SW480 (cell line): ENCODE measurements around the gene PSMA5.
"Not testable (repeated sequence)": the region's sequence is repeated elsewhere in the genome, so short reads cannot be mapped to it uniquely, and the experiment has no call there.

Experiments
- DNase-seq: peaks from one replicate; pipeline ENCODE4 v3.0.0-alpha.2; 2016; ENCODE audit warnings: low spot score

The PSMA5 gene

GRCh38 chr1:109432336-109432735 lies 6.1 kb upstream of the PSMA5 start:
- DNase-seq, result no peak

GRCh38 chr1:109427171-109427467 lies 871 bp upstream of the PSMA5 start:
- no peak for DNase-seq

GRCh38 chr1:109425391-109426280 lies 612 bp downstream of the PSMA5 start:
- peak; percentile 81 for DNase-seq

- no peak for DNase-seq
These were observed 2.8 kb downstream of the PSMA5 start for GRCh38 chr1:109423498-109423897.

- no peak for DNase-seq
These were observed 13.7 kb downstream of the PSMA5 start for GRCh38 chr1:109412551-109412950.

- no peak for DNase-seq
These were observed 21.4 kb downstream of the PSMA5 start for GRCh38 chr1:109404838-109405237.

- DNase-seq, result no peak
These were observed 24.2 kb downstream of the PSMA5 start for GRCh38 chr1:109402025-109402424.

- DNase-seq, result no peak
These were observed 26.1 kb downstream of the PSMA5 start for GRCh38 chr1:109400035-109400655.

- peak; percentile 72 for DNase-seq
These were observed 26.8 kb downstream of the PSMA5 start for GRCh38 chr1:109399326-109399957.

GRCh38 chr1:109398343-109399225 lies 27.7 kb downstream of the PSMA5 start:
- DNase-seq, result no peak

GRCh38 chr1:109397581-109398342 lies 28.5 kb downstream of the PSMA5 start, which contains the start of gene SORT1:
SORT1 (minus strand) TSS chr1:109397918; CDS start chr1:109397892, 26 bp downstream.
- DNase-seq, result peak; percentile 92

GRCh38 chr1:109396871-109397580 lies 29.2 kb downstream of the PSMA5 start:
- peak; percentile 35 for DNase-seq

- no peak for DNase-seq
These were observed 29.8 kb downstream of the PSMA5 start for GRCh38 chr1:109396513-109396839.

- peak; percentile 6 for DNase-seq
These were observed 30.4 kb downstream of the PSMA5 start for GRCh38 chr1:109395602-109396512.

- DNase-seq, result not testable (repeated sequence)
These were observed 31.0 kb downstream of the PSMA5 start for GRCh38 chr1:109395282-109395599.

GRCh38 chr1:109394591-109395281 lies 31.5 kb downstream of the PSMA5 start:
- DNase-seq, result no peak

GRCh38 chr1:109393617-109394233 lies 32.5 kb downstream of the PSMA5 start:
- DNase-seq, result no peak

- peak; percentile 51 for DNase-seq
These were observed 33.2 kb downstream of the PSMA5 start for GRCh38 chr1:109392788-109393616.
